Stimulated activated CD4-positive, alpha-beta T cell treated with anti-CD3 and anti-CD28 coated beads, TNF-alpha, amount 100 ng/mL, for 48 hours (primary cell): ENCODE results near the gene CRACDL.

Source experiments
- DNase-seq, 3 donors: peaks; one replicate each; pipeline ENCODE4 v3.0.0-alpha.2; 2020; ENCODE audit warnings: low read depth in 3 of 3

The CRACDL gene

GRCh38 chr2:98751748-98752147 is 184.3 kb downstream of the CRACDL start:
- no peak for DNase-seq

GRCh38 chr2:98750593-98751282 is 185.3 kb downstream of the CRACDL start:
- DNase-seq: no peak

DNA sequence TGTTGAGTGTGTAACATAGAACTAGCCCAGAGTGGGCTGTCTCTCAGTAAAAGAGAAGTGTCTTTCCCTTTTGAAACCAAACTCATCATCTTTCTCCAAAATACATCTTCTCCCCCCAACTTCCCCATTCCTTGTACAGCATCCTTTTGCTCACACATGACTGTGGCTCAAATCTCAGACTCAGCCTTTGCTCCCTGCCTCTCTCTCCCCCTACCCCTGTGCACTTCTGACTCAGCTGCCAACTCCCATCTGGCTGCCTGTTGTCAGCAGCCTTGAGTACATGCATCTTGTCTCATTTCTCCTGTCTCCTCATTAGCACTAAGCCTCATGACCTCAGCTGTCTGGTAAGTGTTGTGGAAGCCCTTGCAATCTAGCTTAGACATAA is 187.0 kb downstream of the CRACDL start:
- DNase-seq: no peak

- no peak for DNase-seq
Measured at GRCh38 chr2:98748292-98749065, 187.5 kb downstream of the CRACDL start.

GRCh38 chr2:98747888-98748287 is 188.1 kb downstream of the CRACDL start:
- no peak for DNase-seq

GRCh38 chr2:98746426-98746825 is 189.6 kb downstream of the CRACDL start:
- DNase-seq: no peak

DNA sequence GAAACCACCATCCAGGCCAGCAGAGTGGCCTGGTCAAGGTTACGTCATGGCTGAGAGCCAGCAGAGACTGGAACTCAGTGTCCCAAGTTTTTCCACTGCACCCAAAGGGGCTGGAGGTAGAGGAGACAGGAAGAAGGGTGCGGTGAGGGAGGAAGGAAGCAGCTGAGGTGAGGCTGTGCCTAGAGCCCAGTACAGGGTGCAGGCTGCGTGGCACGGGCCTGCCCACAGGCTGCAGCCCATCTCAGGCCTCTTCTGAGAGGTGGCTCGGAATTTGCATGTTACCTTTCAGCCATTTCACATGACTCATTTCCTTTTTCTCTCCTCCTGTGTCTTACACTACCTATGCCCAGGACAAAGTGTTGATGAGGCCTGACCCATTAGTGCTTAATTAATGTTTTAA is 191.4 kb downstream of the CRACDL start:
- no peak for DNase-seq
